Stomach smooth muscle (tissue), 2 donors: ENCODE data around the gene ENDOU.

Experiments used
- H3K27ac ChIP-seq: one replicate; pipeline ENCODE4 v1.7.0; 2013; ENCODE audit warnings: mild to moderate bottlenecking, low read length, inconsistent platforms
- H3K27me3 ChIP-seq, 2 donors: one replicate each; pipeline ENCODE4 v1.7.0; 2013; ENCODE audit warnings: low read length in 2 of 2; ENCODE audit not compliant: insufficient read depth in 2 of 2, control insufficient read depth in 1 of 2
- H3K36me3 ChIP-seq, 2 donors: one replicate each; pipeline ENCODE4 v1.7.0; 2013; ENCODE audit warnings: low read length in 2 of 2; ENCODE audit not compliant: control insufficient read depth in 2 of 2, insufficient read depth in 2 of 2
- H3K4me1 ChIP-seq: one replicate; pipeline ENCODE4 v1.7.0; 2013; ENCODE audit warnings: low read length; ENCODE audit not compliant: control insufficient read depth, insufficient read depth
- H3K4me3 ChIP-seq, 2 donors: one replicate each; pipeline ENCODE4 v1.7.0; 2013; ENCODE audit warnings: low read length in 2 of 2
- H3K9ac ChIP-seq, 2 donors: one replicate each; pipeline ENCODE4 v1.7.0; 2013; ENCODE audit warnings: low read length in 2 of 2, mild to moderate bottlenecking in 1 of 2
- H3K9me3 ChIP-seq, 2 donors: one replicate each; pipeline ENCODE4 v1.7.0; 2013; ENCODE audit warnings: low read length in 2 of 2; ENCODE audit not compliant: control insufficient read depth in 2 of 2
- donor health status: healthy.
- donor health status: Pancreatic carcinoma.

ENDOU gene

GRCh38 chr12:47755655-47756562 is 30.6 kb upstream of the ENDOU start:
- Histone ChIP-seq H3K9me3 (no peaks in the 10 kb centered on the region), H3K9ac (no peak overlapping the region), H3K27me3 (no peaks in the 10 kb centered on the region), H3K4me1 (peaks cover 44% of the 10 kb centered on the region), H3K27ac (no peak overlapping the region), H3K4me3 (peak overlapping the region in 1 of 2 donors; percentile 52), H3K36me3 (no peaks in the 10 kb centered on the region)

GRCh38 chr12:47754881-47755280 is 29.6 kb upstream of the ENDOU start:
- H3K9me3 ChIP-seq, result no peaks in the 10 kb centered on the region
- peak overlapping the region; percentile 24 for H3K27ac ChIP-seq
- no peaks in the 10 kb centered on the region for H3K36me3 ChIP-seq
- H3K27me3 ChIP-seq, result no peaks in the 10 kb centered on the region
- peak overlapping the region in 1 of 2 donors; percentile 40 for H3K4me3 ChIP-seq
- peaks cover 42% of the 10 kb centered on the region for H3K4me1 ChIP-seq
- no peak overlapping the region for H3K9ac ChIP-seq

- no peaks in the 10 kb centered on the region for H3K36me3 ChIP-seq
- peak overlapping the region; percentile 24 for H3K27ac ChIP-seq
- H3K9ac ChIP-seq, result peak overlapping the region in 1 of 2 donors; percentile 20
- H3K4me1 ChIP-seq, result peaks cover 37% of the 10 kb centered on the region
- H3K4me3 ChIP-seq, result no peak overlapping the region
- no peaks in the 10 kb centered on the region for H3K27me3 ChIP-seq
- H3K9me3 ChIP-seq, result no peaks in the 10 kb centered on the region
Measured at GRCh38 chr12:47754126-47754525, 28.8 kb upstream of the ENDOU start.

GRCh38 chr12:47753021-47754001 is 28.0 kb upstream of the ENDOU start:
- Histone ChIP-seq H3K27me3 (no peaks in the 10 kb centered on the region), H3K36me3 (no peaks in the 10 kb centered on the region), H3K27ac (no peak overlapping the region), H3K9ac (peak overlapping the region in 1 of 2 donors; percentile 36), H3K4me3 (peak overlapping the region in 1 of 2 donors; percentile 22), H3K9me3 (no peaks in the 10 kb centered on the region), H3K4me1 (peaks cover 33% of the 10 kb centered on the region)

- no peaks in the 10 kb centered on the region for H3K9me3 ChIP-seq
- peaks cover 0 to 2% of the 10 kb centered on the region in 2 donors for H3K27me3 ChIP-seq
- H3K9ac ChIP-seq, result no peak overlapping the region
- no peak overlapping the region for H3K4me3 ChIP-seq
- H3K36me3 ChIP-seq, result no peaks in the 10 kb centered on the region
- H3K27ac ChIP-seq, result no peak overlapping the region
- H3K4me1 ChIP-seq, result peaks cover 25% of the 10 kb centered on the region
Measured at GRCh38 chr12:47752552-47752951, 27.3 kb upstream of the ENDOU start.

- no peak overlapping the region for H3K9ac ChIP-seq
- peaks cover 23% of the 10 kb centered on the region for H3K4me1 ChIP-seq
- H3K27ac ChIP-seq, result no peak overlapping the region
Measured at GRCh38 chr12:47752121-47752520, 26.8 kb upstream of the ENDOU start.

GRCh38 chr12:47751561-47751960 is 26.3 kb upstream of the ENDOU start:
- Histone ChIP-seq H3K27me3 (peaks cover 0 to 2% of the 10 kb centered on the region in 2 donors), H3K4me1 (peaks cover 23% of the 10 kb centered on the region), H3K27ac (no peak overlapping the region), H3K36me3 (no peaks in the 10 kb centered on the region), H3K9ac (no peak overlapping the region), H3K4me3 (no peak overlapping the region), H3K9me3 (no peaks in the 10 kb centered on the region)

More at GRCh38 chr12:47752121-47752520, 26.8 kb upstream of the ENDOU start:
- Histone ChIP-seq H3K9me3 (no peaks in the 10 kb centered on the region), H3K27me3 (peaks cover 0 to 2% of the 10 kb centered on the region in 2 donors), H3K36me3 (no peaks in the 10 kb centered on the region), H3K4me3 (no peak overlapping the region)

GRCh38 chr12:47750916-47751470 is 25.7 kb upstream of the ENDOU start:
- H3K4me3 ChIP-seq, result no peak overlapping the region
- H3K36me3 ChIP-seq, result no peaks in the 10 kb centered on the region
- peaks cover 0 to 2% of the 10 kb centered on the region in 2 donors for H3K27me3 ChIP-seq
- H3K9ac ChIP-seq, result no peak overlapping the region
- H3K4me1 ChIP-seq, result peaks cover 23% of the 10 kb centered on the region
- H3K27ac ChIP-seq, result no peak overlapping the region
- no peaks in the 10 kb centered on the region for H3K9me3 ChIP-seq

- H3K4me1 ChIP-seq, result peaks cover 23% of the 10 kb centered on the region
- no peaks in the 10 kb centered on the region for H3K36me3 ChIP-seq
- no peak overlapping the region for H3K9ac ChIP-seq
- H3K4me3 ChIP-seq, result no peak overlapping the region
- no peak overlapping the region for H3K27ac ChIP-seq
- H3K9me3 ChIP-seq, result no peaks in the 10 kb centered on the region
- peaks cover 0 to 2% of the 10 kb centered on the region in 2 donors for H3K27me3 ChIP-seq
Measured at GRCh38 chr12:47750229-47750798, 25.0 kb upstream of the ENDOU start.

- H3K9me3 ChIP-seq, result no peaks in the 10 kb centered on the region
- H3K27me3 ChIP-seq, result peaks cover 0 to 2% of the 10 kb centered on the region in 2 donors
- no peak overlapping the region for H3K4me3 ChIP-seq
- H3K27ac ChIP-seq, result no peak overlapping the region
- no peaks in the 10 kb centered on the region for H3K36me3 ChIP-seq
- H3K4me1 ChIP-seq, result peaks cover 20% of the 10 kb centered on the region
- no peak overlapping the region for H3K9ac ChIP-seq
Measured at GRCh38 chr12:47748899-47749298, 23.6 kb upstream of the ENDOU start.
